Measurements from ENCODE around the gene IFNGR2.

GRCh38 chr21:33412832-33413519, 9.8 kb downstream of the IFNGR2 start:
- TF ChIP-seq POLR2A (IDR thresholded peaks at IDR 0.05; ENCODE audit: low read length) (no peak), GATA1 (IDR thresholded peaks at IDR 0.05; ENCODE audit: low read depth, low read length) (no peak)
